GM19035 (cell line): ENCODE results near the gene DGUOK.

ENCODE experiments used
- ATAC-seq: cut with Tn5 transposase; IDR thresholded peaks from one replicate; pipeline ENCODE4 v1.9.1; 2021; ENCODE audit not compliant: unreplicated experiment

The DGUOK gene

DNA sequence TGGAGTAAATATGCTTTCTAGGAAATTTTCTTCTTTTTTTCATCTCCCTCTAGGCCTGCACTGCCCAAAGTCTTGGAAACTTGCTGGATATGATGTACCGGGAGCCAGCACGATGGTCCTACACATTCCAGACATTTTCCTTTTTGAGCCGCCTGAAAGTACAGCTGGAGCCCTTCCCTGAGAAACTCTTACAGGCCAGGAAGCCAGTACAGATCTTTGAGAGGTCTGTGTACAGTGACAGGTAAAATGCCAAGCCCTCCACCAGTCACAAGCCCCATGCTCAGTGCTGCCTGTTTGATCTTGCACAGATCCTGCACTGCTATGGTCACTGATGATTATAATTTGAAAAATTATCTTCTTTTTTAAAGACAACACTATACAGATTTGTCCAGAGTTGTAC is 20.0 kb downstream of the DGUOK start:
- no peak for ATAC-seq

GRCh38 chr2:73947412-73948018 is 20.8 kb downstream of the DGUOK start:
- ATAC-seq: no peak

DNA sequence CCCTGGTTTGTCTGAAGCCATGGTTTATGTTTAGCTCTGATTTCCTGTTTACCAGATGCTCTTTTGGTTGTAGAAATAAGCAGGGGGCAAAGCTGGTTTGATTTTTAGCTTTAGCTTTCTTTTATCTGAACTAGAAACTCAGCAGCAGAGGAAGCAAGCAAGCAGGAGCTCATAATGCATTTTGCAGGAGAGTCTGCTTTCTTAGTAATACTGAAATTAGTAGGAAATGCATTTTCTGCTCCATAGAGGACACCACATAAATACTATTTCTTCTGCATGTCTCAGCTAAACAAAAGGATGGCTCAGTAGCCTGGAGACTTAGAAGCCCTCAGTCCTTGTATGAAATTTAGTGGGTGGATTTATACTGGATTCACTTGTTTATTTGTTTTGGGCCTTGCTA is 23.1 kb downstream of the DGUOK start:
- no peak for ATAC-seq

- no peak for ATAC-seq
These were observed 26.1 kb downstream of the DGUOK start for GRCh38 chr2:73952499-73953446.

GRCh38 chr2:73956218-73956865 is 29.7 kb downstream of the DGUOK start:
- no peak for ATAC-seq

GRCh38 chr2:73961274-73961673 is 34.6 kb downstream of the DGUOK start:
- no peak for ATAC-seq

DNA sequence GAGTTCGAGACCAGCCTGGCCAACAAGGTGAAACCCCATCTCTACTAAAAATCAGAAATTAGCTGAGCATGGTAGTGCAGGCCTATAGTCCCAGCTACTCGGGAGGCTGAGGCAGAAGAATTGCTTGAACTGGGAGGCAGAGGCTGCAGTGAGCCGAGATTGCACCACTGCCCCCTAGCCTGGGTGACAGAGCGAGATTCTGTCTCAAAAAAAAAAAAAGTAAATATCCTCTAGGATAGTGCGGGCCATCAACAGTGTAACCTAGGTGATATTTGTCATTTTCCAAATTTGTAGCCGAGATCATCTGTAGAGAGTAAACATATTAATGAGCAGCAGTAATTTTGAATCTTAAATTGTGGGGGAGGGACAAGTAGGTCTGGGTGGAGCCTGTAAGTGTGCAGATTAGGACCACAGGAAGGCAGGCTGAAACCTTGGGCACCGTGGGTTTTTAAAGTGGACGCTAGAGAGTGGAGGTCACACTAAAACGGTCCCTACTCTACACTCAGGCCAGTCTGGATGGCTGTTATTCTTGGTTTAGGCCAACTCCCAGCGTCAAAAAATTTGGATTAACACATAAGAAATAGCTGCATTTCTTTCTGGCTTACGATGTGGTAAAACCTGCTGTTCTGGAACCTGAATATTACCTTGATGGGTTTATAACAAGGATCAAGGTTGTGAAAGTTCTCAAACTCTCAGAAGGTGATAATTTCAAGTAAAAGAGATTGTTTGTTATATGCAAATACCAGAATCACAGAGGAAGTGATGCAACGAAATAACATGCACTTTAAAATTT is 35.3 kb downstream of the DGUOK start:
- ATAC-seq: no peak

- no peak for ATAC-seq
These were observed 36.1 kb downstream of the DGUOK start for GRCh38 chr2:73962798-73963197.

GRCh38 chr2:73963385-73964120 is 36.9 kb downstream of the DGUOK start:
- peak; percentile 72 for ATAC-seq

GRCh38 chr2:73964223-73964622 is 37.5 kb downstream of the DGUOK start:
- no peak for ATAC-seq

GRCh38 chr2:73965053-73965452 is 38.4 kb downstream of the DGUOK start:
- no peak for ATAC-seq

DNA sequence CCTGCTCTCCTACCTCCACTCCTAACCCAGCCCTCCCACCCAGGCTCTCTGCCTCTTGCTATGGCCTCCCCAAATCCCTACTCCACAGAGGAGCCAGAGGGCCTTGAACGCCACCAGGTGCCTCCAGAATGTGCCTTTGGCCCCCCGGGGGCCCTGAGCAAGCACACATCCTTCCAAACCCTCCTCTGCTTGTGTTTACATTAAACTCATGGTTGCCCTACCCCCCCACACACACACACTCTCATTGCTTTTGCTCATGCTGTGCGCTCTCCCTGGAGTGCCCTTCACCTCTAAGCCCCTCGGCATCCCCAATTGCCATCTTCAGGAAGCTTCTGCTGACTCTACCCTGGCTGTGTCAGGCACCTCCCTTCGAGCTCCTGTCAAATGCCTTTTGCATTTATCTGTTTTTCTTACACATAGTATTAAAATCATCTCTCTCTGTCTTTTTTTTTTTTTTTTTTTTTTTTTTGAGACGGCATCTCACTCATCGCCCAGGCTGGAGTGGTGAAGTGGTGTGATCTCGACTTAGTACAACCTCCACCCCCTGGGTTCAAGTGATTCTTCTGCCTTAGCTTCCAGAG is 41.8 kb downstream of the DGUOK start:
- ATAC-seq: no peak

- ATAC-seq: no peak
These were observed 42.7 kb downstream of the DGUOK start for GRCh38 chr2:73969356-73969755.

- ATAC-seq: no peak
These were observed 43.6 kb downstream of the DGUOK start for GRCh38 chr2:73970141-73970803.

GRCh38 chr2:73970850-73971471 is 44.3 kb downstream of the DGUOK start:
- ATAC-seq: peak; percentile 70

- no peak for ATAC-seq
These were observed 45.0 kb downstream of the DGUOK start for GRCh38 chr2:73971722-73972121.

DNA sequence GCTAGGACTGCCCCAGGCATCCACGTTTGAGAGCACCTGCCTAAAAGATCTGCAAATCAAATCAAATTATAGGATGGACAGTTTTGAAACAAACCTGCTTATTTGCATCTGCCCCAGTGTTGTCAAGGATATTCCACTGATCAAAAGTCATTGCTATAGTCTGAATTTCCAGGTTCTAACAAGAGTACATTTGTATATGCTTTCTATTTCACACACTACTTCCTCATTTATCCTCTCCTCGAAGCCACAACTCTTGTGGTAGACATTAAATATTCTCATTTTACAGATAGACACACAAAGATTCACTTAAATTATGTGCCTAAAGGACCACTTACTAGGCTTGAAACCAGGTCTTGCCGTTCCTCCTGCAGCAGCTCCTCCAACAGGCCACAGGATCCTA is 46.2 kb downstream of the DGUOK start:
- peak; percentile 48 for ATAC-seq

GRCh38 chr2:73975731-73976130 is 49.1 kb downstream of the DGUOK start:
- no peak for ATAC-seq

DNA sequence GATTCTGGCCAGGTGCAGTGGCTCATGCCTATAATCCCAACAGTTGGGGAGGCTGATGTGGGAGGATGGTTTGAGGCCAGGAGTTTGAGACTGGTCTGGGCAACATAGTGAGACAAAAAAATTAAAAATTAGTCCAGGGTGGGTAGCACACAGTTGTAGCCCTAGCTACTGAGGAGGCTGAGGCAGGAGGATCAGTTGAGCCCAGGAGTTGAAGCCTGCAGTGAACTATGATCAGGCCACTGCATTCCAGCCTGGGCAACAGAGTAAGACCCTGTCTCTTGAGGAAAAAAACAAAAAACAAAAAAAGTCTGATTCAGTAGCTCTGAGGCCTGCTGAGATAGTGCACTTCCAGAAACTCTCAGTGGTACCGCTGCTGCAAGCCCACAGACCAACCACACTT is 50.1 kb downstream of the DGUOK start:
- no peak for ATAC-seq
